Medulla oblongata (tissue), 1 donor: Measurements from ENCODE around the gene SKIC2.
"Not testable (repeated sequence)": the region's sequence is repeated elsewhere in the genome, so short reads cannot be mapped to it uniquely, and the experiment has no call there.

Experiments
- DNase-seq: peaks from one replicate; pipeline ENCODE4 v3.0.0-alpha.2; 2015; ENCODE audit errors: extremely low spot score

Gene SKIC2

DNA sequence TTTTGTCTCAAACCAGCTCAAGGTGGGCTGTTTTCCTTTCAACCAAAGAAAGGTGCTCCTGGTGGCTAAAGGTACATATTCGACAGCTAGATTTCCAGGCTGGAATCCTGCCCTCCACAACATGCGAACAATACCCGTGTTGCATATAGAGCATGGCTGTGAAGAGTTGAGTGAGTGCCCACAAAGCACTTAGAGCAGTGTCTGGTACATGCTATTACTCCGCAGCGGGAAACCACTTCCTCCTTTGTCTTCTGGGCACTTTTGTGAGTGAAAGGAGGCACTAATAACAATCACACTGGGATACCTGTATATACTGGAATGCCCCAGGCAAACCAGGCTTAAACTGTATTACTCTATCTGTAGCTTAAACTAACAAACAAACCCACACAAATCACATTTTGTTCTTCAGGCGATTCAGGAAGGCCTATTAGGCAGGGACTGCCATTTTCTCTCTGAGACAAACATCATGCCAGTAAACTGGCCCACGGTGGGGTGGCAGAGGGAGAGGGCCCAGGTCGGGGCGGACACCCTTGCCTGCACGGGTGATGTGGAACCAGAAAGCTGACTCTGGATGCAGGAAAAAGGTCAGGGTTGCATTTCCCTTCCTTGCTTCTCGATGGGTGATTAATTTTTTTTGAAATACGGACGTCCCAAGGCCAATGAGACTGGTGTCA, 46.0 kb downstream of the SKIC2 start:
- not testable (repeated sequence) for DNase-seq

- not testable (repeated sequence) for DNase-seq
Measured at GRCh38 chr6:32005538-32005880, 46.5 kb downstream of the SKIC2 start.

DNA sequence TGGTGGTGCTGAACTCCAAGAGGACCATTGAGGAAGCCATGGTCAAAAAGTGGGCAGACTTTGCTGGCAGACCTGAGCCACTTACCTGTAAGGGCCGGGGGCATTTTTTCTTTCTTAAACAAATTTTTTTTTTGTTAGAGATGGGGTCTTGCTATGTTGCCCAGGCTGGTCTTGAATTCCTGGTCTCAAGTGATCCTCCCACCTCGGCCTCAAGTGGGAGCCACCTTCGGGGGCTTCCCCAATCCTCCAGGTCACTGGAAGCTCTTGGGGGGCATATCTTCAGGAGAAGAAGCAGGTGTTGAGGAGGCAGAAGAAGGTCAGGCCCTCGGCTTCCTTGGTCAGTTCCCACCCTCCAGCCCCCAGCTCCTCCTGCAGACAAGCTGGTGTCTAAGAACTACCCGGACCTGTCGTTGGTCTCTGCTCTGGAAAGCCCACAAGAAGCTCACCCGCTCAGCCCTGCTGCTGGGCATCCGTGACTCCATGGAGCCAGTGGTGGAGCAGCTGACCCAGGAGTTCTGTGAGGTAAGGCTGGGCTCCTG, 47.1 kb downstream of the SKIC2 start:
- not testable (repeated sequence) for DNase-seq

DNA sequence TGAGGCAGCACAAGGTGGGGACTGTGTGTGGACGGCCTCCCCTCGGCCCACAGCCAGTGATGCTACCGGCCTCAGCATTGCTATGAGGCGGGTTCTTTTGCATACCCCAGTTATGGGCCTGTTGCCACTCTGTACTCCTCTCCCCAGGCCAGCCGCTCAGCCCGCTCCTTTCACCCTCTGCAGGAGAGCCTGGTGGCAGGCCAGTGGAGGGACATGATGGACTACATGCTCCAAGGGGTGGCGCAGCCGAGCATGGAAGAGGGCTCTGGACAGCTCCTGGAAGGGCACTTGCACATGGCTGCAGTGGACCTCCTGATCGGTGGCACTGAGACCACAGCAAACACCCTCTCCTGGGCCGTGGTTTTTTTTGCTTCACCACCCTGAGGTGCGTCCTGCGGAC, 48.1 kb downstream of the SKIC2 start:
- DNase-seq: not testable (repeated sequence)

GRCh38 chr6:32008037-32008436, 49.1 kb downstream of the SKIC2 start:
- not testable (repeated sequence) for DNase-seq

- DNase-seq: not testable (repeated sequence)
Measured at GRCh38 chr6:32008616-32009015, 49.6 kb downstream of the SKIC2 start.

GRCh38 chr6:32009537-32009936, 50.6 kb downstream of the SKIC2 start:
- DNase-seq: not testable (repeated sequence)

GRCh38 chr6:32010856-32011530, 52.0 kb downstream of the SKIC2 start:
- DNase-seq: not testable (repeated sequence)

GRCh38 chr6:32012941-32013617, 54.1 kb downstream of the SKIC2 start:
- not testable (repeated sequence) for DNase-seq

DNA sequence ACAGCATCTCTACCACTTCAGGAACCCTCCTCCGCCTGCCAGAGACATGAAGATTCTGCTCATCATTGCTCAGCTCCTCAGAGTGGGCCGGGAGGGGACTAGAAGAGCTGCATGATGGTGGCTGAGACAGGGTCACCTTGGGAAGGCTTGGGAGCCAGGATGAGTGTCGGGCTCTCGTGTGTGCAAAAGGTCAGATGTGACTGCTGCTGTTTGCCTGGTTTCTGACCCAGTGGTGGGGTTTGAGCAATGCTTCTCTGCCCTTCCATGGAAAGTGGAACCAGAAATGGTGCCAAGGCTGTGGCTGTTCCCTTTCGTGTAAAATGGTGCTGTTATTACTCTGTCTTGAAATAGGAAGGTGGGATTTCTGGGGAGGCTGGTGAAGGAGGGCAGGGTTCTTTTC, 54.8 kb downstream of the SKIC2 start:
- not testable (repeated sequence) for DNase-seq

- DNase-seq: not testable (repeated sequence)
Measured at GRCh38 chr6:32014547-32014946, 55.6 kb downstream of the SKIC2 start, which contains the start of gene C4B. Gene C4B, plus strand, starts transcription at chr6:32014795. Its CDS starts 51 bp downstream, at chr6:32014846.
